ENCODE results near the gene USP10.

- TF ChIP-seq CTCF (IDR thresholded peaks at IDR 0.05) (no peak), POLR2AphosphoS5 (IDR thresholded peaks at IDR 0.05) (no peak), POLR2A (IDR thresholded peaks at IDR 0.05) (no peak), EP300 (IDR thresholded peaks at IDR 0.05) (no peak)
Measured at GRCh38 chr16:84751947-84752346, 52.1 kb downstream of the USP10 start.

Data from sigmoid colon (tissue), 4 donors.